Measurements from ENCODE around the gene RAB44. TPM values are rescaled to one million over a fixed set of nuclear protein-coding genes. Genes with fewer than 3 reads are reported as not detected.

Gene RAB44
- total RNA-seq, 4 donors from 2014 or later: 0.14 to 1.1 (median 0.46) TPM

DNA sequence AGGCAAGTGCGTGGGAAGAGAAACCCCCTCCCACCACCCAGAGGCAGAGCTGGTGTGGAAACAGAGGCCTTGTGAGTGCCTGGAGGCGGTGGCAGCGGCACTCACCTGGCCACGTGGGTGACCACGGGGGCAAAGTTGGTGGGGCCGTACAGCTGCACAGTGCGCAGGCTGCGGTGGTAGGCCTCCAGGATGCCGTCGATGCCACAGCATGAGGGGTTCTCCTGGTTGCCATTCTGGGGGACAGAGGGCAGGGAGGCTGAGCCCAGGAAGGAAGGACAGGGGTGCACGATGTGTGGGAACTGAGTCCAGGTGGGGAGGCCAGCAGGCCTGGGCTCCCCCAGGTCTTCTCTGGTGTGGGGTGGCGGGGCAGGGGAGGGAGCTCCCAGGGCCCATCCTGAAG is 47.7 kb downstream of the RAB44 start:
- 91% methylated on average over 12 of the region's 12 CpGs; no CpG with 5 or more reads in 1 of the 2 donors for WGBS, 2 donors (ENCODE audit: low coverage in 1 of 2)
- no peaks in the 10 kb centered on the region for H3K27me3 ChIP-seq
- no peak overlapping the region for H3K27ac ChIP-seq
- no peaks in the 10 kb centered on the region for H3K9me3 ChIP-seq
- no peaks in the 10 kb centered on the region for H3K36me3 ChIP-seq
- no peak overlapping the region for H3K4me3 ChIP-seq
- DNase-seq: no peak
- TF ChIP-seq POLR2AphosphoS5 (IDR thresholded peaks at IDR 0.05) (no peak), EP300 (IDR thresholded peaks at IDR 0.05; ENCODE audit: low read depth) (no peak), POLR2A (IDR thresholded peaks at IDR 0.05) (no peak)
- TF ChIP-seq, protein P1, sequence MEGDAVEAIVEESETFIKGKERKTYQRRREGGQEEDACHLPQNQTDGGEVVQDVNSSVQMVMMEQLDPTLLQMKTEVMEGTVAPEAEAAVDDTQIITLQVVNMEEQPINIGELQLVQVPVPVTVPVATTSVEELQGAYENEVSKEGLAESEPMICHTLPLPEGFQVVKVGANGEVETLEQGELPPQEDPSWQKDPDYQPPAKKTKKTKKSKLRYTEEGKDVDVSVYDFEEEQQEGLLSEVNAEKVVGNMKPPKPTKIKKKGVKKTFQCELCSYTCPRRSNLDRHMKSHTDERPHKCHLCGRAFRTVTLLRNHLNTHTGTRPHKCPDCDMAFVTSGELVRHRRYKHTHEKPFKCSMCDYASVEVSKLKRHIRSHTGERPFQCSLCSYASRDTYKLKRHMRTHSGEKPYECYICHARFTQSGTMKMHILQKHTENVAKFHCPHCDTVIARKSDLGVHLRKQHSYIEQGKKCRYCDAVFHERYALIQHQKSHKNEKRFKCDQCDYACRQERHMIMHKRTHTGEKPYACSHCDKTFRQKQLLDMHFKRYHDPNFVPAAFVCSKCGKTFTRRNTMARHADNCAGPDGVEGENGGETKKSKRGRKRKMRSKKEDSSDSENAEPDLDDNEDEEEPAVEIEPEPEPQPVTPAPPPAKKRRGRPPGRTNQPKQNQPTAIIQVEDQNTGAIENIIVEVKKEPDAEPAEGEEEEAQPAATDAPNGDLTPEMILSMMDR (IDR thresholded peaks at IDR 0.05): no peak
- H3K4me1 ChIP-seq: peaks cover 17 to 37% (median 24%) of the 10 kb centered on the region in 4 donors
- intact Hi-C loops (cut with DNase I; ENCODE audit: low total_unique reads) (no loop called here), in situ Hi-C loops (cut with MboI; ENCODE audit: low pct_ligation_motif_present in 1 of 4, low pct_unique_long_range_greater_than_20kb in 1 of 4, low sequenced_read_pairs in 3 of 4) (no loop called here)

DNA sequence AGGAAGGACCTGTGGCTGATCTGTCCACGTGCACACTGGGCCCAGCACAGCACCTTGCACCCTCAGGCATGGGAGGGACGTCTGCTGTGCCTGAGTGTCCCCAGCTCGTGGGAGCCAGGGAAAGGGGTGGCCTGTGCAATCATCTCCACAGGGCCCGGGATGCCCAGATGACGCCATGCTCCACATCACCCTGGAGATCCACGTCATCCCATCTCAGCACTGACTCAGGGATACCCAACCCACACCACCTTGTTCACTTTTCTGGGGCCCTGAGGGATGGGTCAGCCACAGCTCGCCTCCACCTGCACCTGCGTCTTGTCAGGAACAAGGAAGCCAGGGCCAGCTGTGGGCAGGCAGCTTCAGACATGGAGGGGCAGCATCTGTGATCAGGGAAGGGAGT is 48.2 kb downstream of the RAB44 start:
- 95% methylated on average over 8 of the region's 8 CpGs; no CpG with 5 or more reads in 1 of the 2 donors for WGBS, 2 donors (ENCODE audit: low coverage in 1 of 2)
- Histone ChIP-seq H3K27ac (no peak overlapping the region), H3K4me3 (no peak overlapping the region), H3K4me1 (peaks cover 17 to 38% (median 24%) of the 10 kb centered on the region in 4 donors), H3K27me3 (no peaks in the 10 kb centered on the region), H3K9me3 (no peaks in the 10 kb centered on the region), H3K36me3 (no peaks in the 10 kb centered on the region)
- intact Hi-C loops (cut with DNase I; ENCODE audit: low total_unique reads) (no loop called here), in situ Hi-C loops (cut with MboI; ENCODE audit: low pct_ligation_motif_present in 1 of 4, low pct_unique_long_range_greater_than_20kb in 1 of 4, low sequenced_read_pairs in 3 of 4) (no loop called here)
- DNase-seq: no peak
- TF ChIP-seq POLR2A (IDR thresholded peaks at IDR 0.05) (no peak), EP300 (IDR thresholded peaks at IDR 0.05; ENCODE audit: low read depth) (no peak), POLR2AphosphoS5 (IDR thresholded peaks at IDR 0.05) (no peak)
- TF ChIP-seq, protein P1 (IDR thresholded peaks at IDR 0.05): no peak

DNA sequence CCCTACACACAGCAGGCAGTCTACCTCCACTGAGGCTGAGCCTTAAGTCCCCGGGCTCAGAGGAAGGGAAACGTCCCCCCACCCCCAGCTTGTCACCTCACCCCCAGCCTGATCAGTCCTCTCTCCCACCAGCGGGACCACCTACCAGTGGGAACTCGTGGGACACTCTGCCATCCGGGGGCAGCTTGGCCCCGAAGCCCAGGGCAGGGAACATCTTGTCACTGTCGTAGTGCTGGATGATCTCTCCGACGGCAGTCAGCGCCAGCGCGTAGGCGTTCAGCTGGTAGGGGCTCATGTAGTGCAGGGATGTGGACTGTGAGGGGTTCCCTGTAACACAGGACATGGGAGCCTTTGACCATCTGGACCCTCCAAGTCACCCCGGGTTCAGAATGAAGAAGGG is 48.6 kb downstream of the RAB44 start:
- no peak overlapping the region for H3K4me3 ChIP-seq
- TF ChIP-seq EP300 (IDR thresholded peaks at IDR 0.05; ENCODE audit: low read depth): no peak
- no peak for TF ChIP-seq POLR2A (IDR thresholded peaks at IDR 0.05)
- TF ChIP-seq, protein P1 (IDR thresholded peaks at IDR 0.05): no peak
- no peak for TF ChIP-seq POLR2AphosphoS5 (IDR thresholded peaks at IDR 0.05)
- in situ Hi-C loops (cut with MboI; ENCODE audit: low pct_ligation_motif_present in 1 of 4, low pct_unique_long_range_greater_than_20kb in 1 of 4, low sequenced_read_pairs in 3 of 4): no loop called here
- H3K9me3 ChIP-seq: no peaks in the 10 kb centered on the region
- no peaks in the 10 kb centered on the region for H3K36me3 ChIP-seq
- no peak overlapping the region for H3K27ac ChIP-seq
- intact Hi-C loops (cut with DNase I; ENCODE audit: low total_unique reads): no loop called here
- peaks cover 17 to 39% (median 23%) of the 10 kb centered on the region in 4 donors for H3K4me1 ChIP-seq
- WGBS, 2 donors (ENCODE audit: low coverage in 1 of 2): 88% methylated on average over 14 of the region's 14 CpGs; no CpG with 5 or more reads in 1 of the 2 donors
- no peak for DNase-seq
- no peaks in the 10 kb centered on the region for H3K27me3 ChIP-seq

DNA sequence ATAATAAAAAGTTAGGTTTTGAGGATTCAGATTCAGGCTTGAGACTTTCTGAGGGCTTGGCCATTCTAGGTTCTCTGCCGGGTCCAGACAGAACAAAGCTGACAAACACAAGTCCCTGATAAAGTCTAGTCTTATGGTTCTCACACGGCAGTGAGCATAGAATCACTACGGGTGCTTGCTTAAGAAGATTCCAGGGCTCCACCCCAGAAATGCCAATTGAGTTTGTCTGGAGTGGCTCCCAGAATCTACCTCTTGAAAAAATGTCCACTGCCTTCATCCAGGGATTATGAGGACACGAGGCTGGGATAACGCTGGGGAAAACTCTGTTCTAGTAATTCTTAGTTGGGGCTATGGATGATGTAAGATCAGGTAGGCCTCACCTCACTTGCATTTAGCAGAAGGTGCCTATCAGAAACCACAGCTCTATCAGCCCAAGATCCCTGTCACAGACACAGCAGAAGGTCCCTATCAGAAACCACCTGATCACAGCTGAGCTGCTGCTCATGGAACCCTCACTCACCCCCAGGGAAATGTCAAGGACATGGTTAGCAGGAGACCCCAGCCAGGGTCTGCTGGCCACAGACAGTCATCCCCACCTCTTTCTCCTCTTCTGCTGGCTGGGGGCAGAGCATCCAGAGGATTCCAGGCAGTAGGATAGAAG is 52.3 kb downstream of the RAB44 start:
- TF ChIP-seq POLR2AphosphoS5 (IDR thresholded peaks at IDR 0.05) (no peak), POLR2A (IDR thresholded peaks at IDR 0.05) (no peak), EP300 (IDR thresholded peaks at IDR 0.05; ENCODE audit: low read depth) (no peak)
- TF ChIP-seq, protein P1 (IDR thresholded peaks at IDR 0.05): no peak
- no peak for DNase-seq
- no peaks in the 10 kb centered on the region for H3K27me3 ChIP-seq
- WGBS, 2 donors (ENCODE audit: low coverage in 1 of 2): 79 to 92% methylated on average over 5 of the region's 5 CpGs
- H3K9me3 ChIP-seq: no peaks in the 10 kb centered on the region
- intact Hi-C loops (cut with DNase I; ENCODE audit: low total_unique reads) (loop anchor here (10.0 kb wide), 1 partner anchor 65 kb away; no protein-coding TSS in a partner anchor), in situ Hi-C loops (cut with MboI; ENCODE audit: low pct_ligation_motif_present in 1 of 4, low pct_unique_long_range_greater_than_20kb in 1 of 4, low sequenced_read_pairs in 3 of 4) (loop anchor here (10.0 to 25.0 kb wide), 5 partner anchors 125 to 462 kb away; partner anchors contain the start of gene FGD2 (in 1 of the 4))
- no peak overlapping the region for H3K27ac ChIP-seq
- peaks cover 16 to 41% (median 26%) of the 10 kb centered on the region in 4 donors for H3K4me1 ChIP-seq
- no peaks in the 10 kb centered on the region for H3K36me3 ChIP-seq
- no peak overlapping the region for H3K4me3 ChIP-seq
